ENCODE results near the gene ITGA2B. TPM values are rescaled to one million over a fixed set of nuclear protein-coding genes. Genes with fewer than 3 reads are reported as not detected.

Gene ITGA2B
- total and polyA plus RNA-seq, 2 of the 8 experiments (the other 6 are each of a cell fraction or from before 2014, with no cell fraction given) = 6.9 to 12.3 TPM

- H3K27ac ChIP-seq (ENCODE audit: low read depth, low read length) = 0 out of 2 replicates have a peak within 1 kb of the TSS, but pooled peaks have one; percentile 29
- DNase-seq (ENCODE audit: low read depth in 1 of 2, low spot score in 2 of 2) (peak in 1 of 2 experiments; percentile 98), FAIRE-seq (no peak)
- H3K4me3 ChIP-seq (ENCODE audit: extremely low read depth in 1 of 4, insufficient read depth in 2 of 4, low read depth in 3 of 4, low read length in 4 of 4) = peak within 1 kb of the TSS; percentile 74 to 92 (median 84)
- ChIA-PET POLR2A (ENCODE audit: partially characterized antibody) (interaction anchor here (0.7 to 14.6 kb wide), 11 partner anchors 9 to 132 kb away, joined by 3 to 135 read pairs (median 4); partner anchors contain the start of genes ATXN7L3, GRN, RUNDC3A and UBTF), CTCF (ENCODE audit: partially characterized antibody) (interaction anchor here (0.6 to 3.9 kb wide), 9 partner anchors 8 to 486 kb away, joined by 3 to 19 read pairs (median 4); partner anchors contain the start of genes GRN and SLC4A1)
- peaks cover 0 to 11% (median 6%) of the 10 kb centered on the region in 4 experiments; a peak in 5 of 7 replicates for H3K4me1 ChIP-seq (replicated peaks in 1 of 4; ENCODE audit: control insufficient read depth in 3 of 4, insufficient read depth in 4 of 4, low read length in 3 of 4)
- no peak within 1 kb of the TSS for H3K23ac ChIP-seq (ENCODE audit: insufficient read length)
- peak within 1 kb of the TSS; percentile 40; the same call in 1 of the 2 replicates for H4K8ac ChIP-seq (ENCODE audit: extremely low read depth, insufficient read depth, low read length)
- H4K91ac ChIP-seq (replicated peaks; ENCODE audit: insufficient read length, low read length) = peak within 1 kb of the TSS; percentile 55
- H3K27me3 ChIP-seq (replicated peaks in 1 of 4; ENCODE audit: control insufficient read depth in 3 of 4, extremely low read depth in 1 of 4, insufficient read depth in 3 of 4, low read length in 3 of 4) = peaks cover 0 to 6% (median 0%) of the 10 kb centered on the region in 4 experiments; a peak in 5 of 7 replicates
- peak within 1 kb of the TSS; percentile 39; the same call in 1 of the 2 replicates for H2BK12ac ChIP-seq (ENCODE audit: low read depth, low read length)
- H2BK20ac ChIP-seq (ENCODE audit: low read length) = no peak within 1 kb of the TSS
- H3K9me3 ChIP-seq (ENCODE audit: insufficient read depth in 2 of 2, low read depth in 1 of 2, low read length in 1 of 2) = no peaks in the 10 kb centered on the region
- no peak within 1 kb of the TSS for H3K4ac ChIP-seq (replicated peaks; ENCODE audit: insufficient read length, low read depth, low read length)
- peaks cover 11% of the 10 kb centered on the region for H3K79me1 ChIP-seq (ENCODE audit: low read depth, low read length)
- peak within 1 kb of the TSS; percentile 16 for H4K5ac ChIP-seq (ENCODE audit: insufficient read length, low read depth, low read length)
- H2BK120ac ChIP-seq (replicated peaks; ENCODE audit: low read depth, low read length) = peak within 1 kb of the TSS; percentile 33
- no peak within 1 kb of the TSS for H3K14ac ChIP-seq (ENCODE audit: insufficient read length)
- 0 out of 2 replicates have a peak within 1 kb of the TSS, but pooled peaks have one; percentile 53 for H2AK5ac ChIP-seq (ENCODE audit: low read depth, low read length)
- H3K18ac ChIP-seq (ENCODE audit: extremely low read depth, low read length) = peak within 1 kb of the TSS; percentile 96
- peak within 1 kb of the TSS; percentile 51 to 71 (median 64) for H3K9ac ChIP-seq (replicated peaks in 1 of 4; ENCODE audit: extremely low read depth in 1 of 4, low read depth in 3 of 4, low read length in 3 of 4)
- peaks cover 3 to 13% of the 10 kb centered on the region in 2 experiments; a peak in 3 of 4 replicates for H3K79me2 ChIP-seq (ENCODE audit: control insufficient read depth in 1 of 2, insufficient read depth in 2 of 2, low read length in 2 of 2)
- peak within 1 kb of the TSS; percentile 29; the same call in 1 of the 2 replicates for H2BK15ac ChIP-seq (ENCODE audit: low read length)
- peak within 1 kb of the TSS; percentile 59 for H3K56ac ChIP-seq (replicated peaks; ENCODE audit: insufficient read length, low read depth, low read length)
- WGBS, 2 experiments (ENCODE audit: extremely low coverage in 1 of 2, insufficient coverage in 1 of 2, insufficient read length in 1 of 2, insufficient replicate concordance in 2 of 2, low coverage in 1 of 2, low lambda C conversion rate in 2 of 2, missing lambda C conversion rate in 1 of 2) = 2% methylated on average over 68 of the region's 85 CpGs; no CpG with 5 or more reads in 1 of the 2 experiments
- peaks cover 2 to 15% of the 10 kb centered on the region in 2 experiments for H4K20me1 ChIP-seq (replicated peaks in 1 of 2; ENCODE audit: control insufficient read depth in 1 of 2, insufficient read depth in 2 of 2, low read length in 2 of 2)
- H3K4me2 ChIP-seq (ENCODE audit: insufficient read depth in 1 of 2, low read depth in 2 of 2, low read length in 2 of 2) = peak within 1 kb of the TSS; percentile 83 to 97
- H3K23me2 ChIP-seq (ENCODE audit: low read depth, low read length) = peaks cover 13% of the 10 kb centered on the region; the same call in 1 of the 2 replicates
- no peak within 1 kb of the TSS; the same call in 1 of the 2 replicates for H2AFZ ChIP-seq (ENCODE audit: low read length)
- peaks cover 7 to 26% (median 21%) of the 10 kb centered on the region in 4 experiments; a peak in 7 of 8 replicates for H3K36me3 ChIP-seq (ENCODE audit: control insufficient read depth in 2 of 4, insufficient read depth in 4 of 4, low read length in 3 of 4)
- H2BK5ac ChIP-seq (ENCODE audit: low read depth, low read length) = peak within 1 kb of the TSS; percentile 44; the same call in 1 of the 2 replicates
- no peak for TF ChIP-seq GTF2F1 (IDR thresholded peaks at IDR 0.05; ENCODE audit: borderline replicate concordance, low read depth, low read length)
- TF ChIP-seq SIRT6 (IDR thresholded peaks at IDR 0.05; ENCODE audit: low read length) = no peak
- TF ChIP-seq TEAD4 (IDR thresholded peaks at IDR 0.05; ENCODE audit: low read depth, low read length) = no peak; the same call in 1 of the 2 replicates
- no peak for TF ChIP-seq SAP30 (IDR thresholded peaks at IDR 0.05; ENCODE audit: insufficient read depth, insufficient replicate concordance, low read length)
- peak in 1 of 2 experiments; percentile 56; a peak in 1 of 3 replicates for TF ChIP-seq POLR2A (IDR thresholded peaks at IDR 0.05; ENCODE audit: control extremely low read depth in 1 of 2, low read depth in 2 of 2, low read length in 2 of 2)
- peak; percentile 48 for TF ChIP-seq MAX (IDR thresholded peaks at IDR 0.05)
Observed at GRCh38 chr17:44324571-44325275, 64.7 kb downstream of the ITGA2B start, which contains the start of gene SLC25A39. Gene SLC25A39 (minus strand): TSS chr17:44324823. CDS start chr17:44323562, 1,261 bp downstream.
